Neural cell (in vitro differentiated cells): ENCODE data around the gene GRID1. TPM values are rescaled to one million over a fixed set of nuclear protein-coding genes. Genes with fewer than 3 reads are reported as not detected.

Experiments
- H2AFZ ChIP-seq: fragments of 200-600, 300-800 bp; sonication (generic), shearing (Covaris generic); 2 replicates; pipeline ENCODE4 v1.6.0; 2014; ENCODE audit warnings: low read depth, mild to moderate bottlenecking, antibody characterized with exemption, low read length, moderate library complexity
- H3F3A ChIP-seq: fragments of 200-600 bp; shearing (Covaris generic); 2 replicates; pipeline ENCODE4 v1.6.1; 2016; ENCODE audit warnings: mild to moderate bottlenecking, moderate library complexity, mixed read lengths, antibody characterized with exemption, low read length; ENCODE audit not compliant: insufficient read depth, poor library complexity, severe bottlenecking
- H3K27ac ChIP-seq: fragments of 200-600, 300-800 bp; sonication (generic), shearing (Covaris generic); 2 replicates; pipeline ENCODE4 v1.5.1; 2014; ENCODE audit warnings: mild to moderate bottlenecking, low read length, moderate library complexity
- H3K27me3 ChIP-seq: fragments of 300-800, 200-600 bp; sonication (generic), shearing (Covaris generic); 2 replicates; pipeline ENCODE4 v1.6.0; 2014; ENCODE audit warnings: mild to moderate bottlenecking, low read depth, low read length, moderate library complexity; ENCODE audit not compliant: insufficient read depth
- H3K36me3 ChIP-seq: fragments of 300-800, 200-600 bp; sonication (generic), shearing (Covaris generic); 2 replicates; pipeline ENCODE4 v1.5.1; 2014; ENCODE audit warnings: mild to moderate bottlenecking, antibody characterized with exemption, low read length, moderate library complexity; ENCODE audit not compliant: insufficient read depth
- H3K4me2 ChIP-seq: fragments of 300-800, 200-600 bp; sonication (generic), shearing (Covaris generic); 2 replicates; pipeline ENCODE4 v1.6.0; 2014; ENCODE audit warnings: mild to moderate bottlenecking, low read length
- H3K4me3 ChIP-seq: fragments of 300-800, 200-600 bp; sonication (generic), shearing (Covaris generic); 2 replicates; pipeline ENCODE4 v1.5.1; 2014; ENCODE audit warnings: mild to moderate bottlenecking, low read length, moderate library complexity
- H3K79me2 ChIP-seq: fragments of 200-600 bp; shearing (Covaris generic); replicated peaks from 2 replicates; pipeline ENCODE4 v1.6.0; 2014; ENCODE audit warnings: mild to moderate bottlenecking, low read length, moderate library complexity; ENCODE audit not compliant: insufficient read depth
- H3K9ac ChIP-seq: fragments of 300-800, 200-600 bp; sonication (generic), shearing (Covaris generic); 2 replicates; pipeline ENCODE4 v1.6.1; 2016; ENCODE audit warnings: mild to moderate bottlenecking, low read length, mixed read lengths
- H3K9me2 ChIP-seq: fragments of 200-600 bp; shearing (Covaris generic); 2 replicates; pipeline ENCODE4 v1.6.1; 2016; ENCODE audit warnings: mild to moderate bottlenecking, low read length, mixed read lengths; ENCODE audit not compliant: insufficient read depth
- H3K9me3 ChIP-seq: fragments of 200-600, 300-800 bp; sonication (generic), shearing (Covaris generic); 2 replicates; pipeline ENCODE4 v1.6.1; 2016; ENCODE audit warnings: mild to moderate bottlenecking, mixed run types, low read length, moderate library complexity, mixed read lengths
- H4K20me1 ChIP-seq: fragments of 200-600 bp; shearing (Covaris generic); 2 replicates; pipeline ENCODE4 v1.6.1; 2016; ENCODE audit warnings: mild to moderate bottlenecking, mixed run types; ENCODE audit not compliant: insufficient read depth
- CTCF ChIP-seq: fragments of 450-650 bp; IDR thresholded peaks from 2 replicates; pipeline ENCODE4 v1.5.1; 2014; ENCODE audit warnings: antibody characterized with exemption, mild to moderate bottlenecking, moderate library complexity; ENCODE audit not compliant: poor library complexity, severe bottlenecking
- EP300 ChIP-seq: fragments of 450-650 bp; conservative IDR thresholded peaks from 2 replicates; pipeline ENCODE4 v1.6.1; 2014; ENCODE audit warnings: antibody characterized with exemption, mild to moderate bottlenecking, moderate library complexity; ENCODE audit not compliant: poor library complexity, severe bottlenecking
- EZH2 ChIP-seq: fragments of 200-600, 300-800 bp; shearing (Covaris generic), sonication (generic); IDR thresholded peaks from 2 replicates; pipeline ENCODE4 v1.6.1; 2014; ENCODE audit warnings: antibody characterized with exemption, low read length, borderline replicate concordance, mild to moderate bottlenecking; ENCODE audit not compliant: insufficient read depth, poor library complexity, severe bottlenecking
- MXI1 ChIP-seq: fragments of 450-650 bp; conservative IDR thresholded peaks from 2 replicates; pipeline ENCODE4 v1.6.1; 2014; ENCODE audit warnings: antibody characterized with exemption, mild to moderate bottlenecking; ENCODE audit not compliant: poor library complexity, severe bottlenecking
- POLR2AphosphoS5 ChIP-seq: IDR thresholded peaks from 2 replicates; pipeline ENCODE4 v1.6.1; 2012
- RAD21 ChIP-seq: fragments of 450-650 bp; conservative IDR thresholded peaks from 2 replicates; pipeline ENCODE4 v1.6.1; 2014; ENCODE audit warnings: antibody characterized with exemption, mild to moderate bottlenecking, moderate library complexity
- REST ChIP-seq: IDR thresholded peaks from 2 replicates; pipeline ENCODE4 v1.6.1; 2012; ENCODE audit warnings: borderline replicate concordance
- SMC3 ChIP-seq: fragments of 450-650 bp; conservative IDR thresholded peaks from 2 replicates; pipeline ENCODE4 v1.6.1; 2014; ENCODE audit warnings: antibody characterized with exemption, mild to moderate bottlenecking, moderate library complexity; ENCODE audit not compliant: poor library complexity
- TAF1 ChIP-seq: IDR thresholded peaks from 2 replicates; pipeline ENCODE4 v1.6.1; 2012; ENCODE audit warnings: low read depth
- polyA plus RNA-seq: library from polyadenylated mRNA; depleted of rRNA; stranded (reverse); fragments of >200 nt; gene quantifications from 2 replicates; pipeline ENCODE4 v1.2.3, GENCODE V29; 2014

GRID1 gene
- polyA plus RNA-seq, 1 donor from 2014 or later: 7.3 TPM

- H3K9ac ChIP-seq: no peak overlapping the region
- no peaks in the 10 kb centered on the region for H4K20me1 ChIP-seq
- H3K9me2 ChIP-seq: no peaks in the 10 kb centered on the region
- no peaks in the 10 kb centered on the region for H3K27me3 ChIP-seq
- TF ChIP-seq POLR2AphosphoS5 (no peak), EZH2 (no peak), CTCF (no peak), MXI1 (no peak), EP300 (no peak), SMC3 (no peak), REST (no peak), TAF1 (no peak)
- no peak overlapping the region for H2AFZ ChIP-seq
- H3F3A ChIP-seq: no peaks in the 10 kb centered on the region
- no peak overlapping the region for H3K27ac ChIP-seq
- H3K36me3 ChIP-seq: no peaks in the 10 kb centered on the region
- no peak overlapping the region for H3K4me3 ChIP-seq
- H3K79me2 ChIP-seq: no peaks in the 10 kb centered on the region
- no peak overlapping the region for H3K4me2 ChIP-seq
- no peaks in the 10 kb centered on the region for H3K9me3 ChIP-seq
These were observed 67.0 kb downstream of the GRID1 start for GRCh38 chr10:86299562-86299961.

GRCh38 chr10:86298501-86299001 lies 68.0 kb downstream of the GRID1 start:
- no peaks in the 10 kb centered on the region for H3F3A ChIP-seq
- no peaks in the 10 kb centered on the region for H3K9me3 ChIP-seq
- no peak overlapping the region for H3K4me2 ChIP-seq
- H3K27me3 ChIP-seq: no peaks in the 10 kb centered on the region
- H3K79me2 ChIP-seq: no peaks in the 10 kb centered on the region
- TF ChIP-seq SMC3 (no peak), REST (no peak), EP300 (no peak), CTCF (no peak), EZH2 (no peak), TAF1 (no peak), MXI1 (no peak), POLR2AphosphoS5 (no peak), RAD21 (no peak)
- H2AFZ ChIP-seq: no peak overlapping the region
- no peaks in the 10 kb centered on the region for H3K9me2 ChIP-seq
- H4K20me1 ChIP-seq: no peaks in the 10 kb centered on the region
- no peak overlapping the region for H3K4me3 ChIP-seq
- H3K27ac ChIP-seq: no peak overlapping the region
- no peaks in the 10 kb centered on the region for H3K36me3 ChIP-seq
- H3K9ac ChIP-seq: no peak overlapping the region
